HEK293 (cell line): Measurements from ENCODE around the gene GHITM.
"Not testable (repeated sequence)": the region's sequence is repeated elsewhere in the genome, so short reads cannot be mapped to it uniquely, and the experiment has no call there.

Experiments
- CTCF ChIA-PET: fragments of 350-600 bp; formaldehyde crosslinking; extraction: SDS; loops from one replicate; lab custom pipeline; 2021; ENCODE audit warnings: antibody characterized with exemption; lab: Yijun Ruan, JAX
- POLR2A ChIA-PET: fragments of 300-600 bp; formaldehyde crosslinking; extraction: SDS; loops from one replicate; lab custom pipeline; 2020; ENCODE audit warnings: antibody characterized with exemption, inconsistent platforms; lab: Yijun Ruan, JAX
- H3K27ac ChIP-seq: fragments of 200-500 bp; sonication (Bioruptor generic); 2 replicates; pipeline ENCODE4 v1.5.1; 2014; ENCODE audit warnings: low read depth, low read length, control low read depth, inconsistent platforms; ENCODE audit errors: extremely low read depth
- H3K36me3 ChIP-seq, 2 experiments: fragments of 200-500 bp in 1 of 2; sonication (Bioruptor generic) in 1 of 2; 1 replicate in 1 of 2; 2 replicates in 1 of 2; pipeline ENCODE4 v1.5.1; 2014 to 2017; ENCODE audit warnings: inconsistent platforms in 2 of 2, low read length in 2 of 2; ENCODE audit not compliant: control insufficient read depth in 2 of 2, insufficient read depth in 1 of 2
- H3K4me1 ChIP-seq: fragments of 200-500 bp; sonication (Bioruptor generic); 2 replicates; pipeline ENCODE4 v1.5.1; 2014; ENCODE audit warnings: mild to moderate bottlenecking, low read length, inconsistent platforms; ENCODE audit not compliant: control insufficient read depth, insufficient read depth
- H3K4me3 ChIP-seq: 2 replicates; pipeline ENCODE4 v1.5.1; 2011; ENCODE audit warnings: low read depth, mild to moderate bottlenecking, control low read depth, low read length, moderate library complexity
- H3K9me3 ChIP-seq: fragments of 200-500 bp; sonication (Bioruptor generic); 2 replicates; pipeline ENCODE4 v1.5.1; 2014; ENCODE audit warnings: low read depth, low read length, inconsistent platforms; ENCODE audit not compliant: control insufficient read depth, insufficient read depth
- AEBP2 ChIP-seq: fragments of 450-650 bp; formaldehyde crosslinking; IDR thresholded peaks from 2 replicates; pipeline ENCODE4 v1.5.1; 2016; ENCODE audit warnings: missing biosample characterization, missing genetic modification characterization, borderline replicate concordance
- BCL11B ChIP-seq: fragments of 450-650 bp; formaldehyde crosslinking; IDR thresholded peaks from 2 replicates; pipeline ENCODE4 v1.5.1; 2016; ENCODE audit warnings: low read depth, missing biosample characterization, missing genetic modification characterization
- KLF16 ChIP-seq: fragments of 450-650 bp; formaldehyde crosslinking; IDR thresholded peaks from 2 replicates; pipeline ENCODE4 v1.5.1; 2017; ENCODE audit warnings: missing biosample characterization, missing genetic modification characterization
- SP2 ChIP-seq: fragments of 450-650 bp; formaldehyde crosslinking; IDR thresholded peaks from 2 replicates; pipeline ENCODE4 v1.5.1; 2016; ENCODE audit warnings: missing biosample characterization, missing genetic modification characterization
- ZBTB21 ChIP-seq: fragments of 450-650 bp; formaldehyde crosslinking; IDR thresholded peaks from 2 replicates; pipeline ENCODE4 v1.5.1; 2017; ENCODE audit warnings: missing biosample characterization, missing genetic modification characterization
- ZBTB48 ChIP-seq: fragments of 450-650 bp; formaldehyde crosslinking; IDR thresholded peaks from 2 replicates; pipeline ENCODE4 v1.5.1; 2016; ENCODE audit warnings: missing biosample characterization, missing genetic modification characterization
- ZFHX2 ChIP-seq: fragments of 450-650 bp; formaldehyde crosslinking; conservative IDR thresholded peaks from 2 replicates; pipeline ENCODE4 v1.5.1; 2016; ENCODE audit warnings: missing biosample characterization, missing genetic modification characterization
- ZNF138 ChIP-seq: fragments of 450-650 bp; formaldehyde crosslinking; IDR thresholded peaks from 2 replicates; pipeline ENCODE4 v1.5.1; 2016; ENCODE audit warnings: missing biosample characterization, missing genetic modification characterization, borderline replicate concordance
- ZNF302 ChIP-seq: fragments of 450-650 bp; formaldehyde crosslinking; IDR thresholded peaks from 2 replicates; pipeline ENCODE4 v1.5.1; 2016; ENCODE audit warnings: missing biosample characterization, missing genetic modification characterization, low read depth
- ZNF404 ChIP-seq: fragments of 450-650 bp; formaldehyde crosslinking; IDR thresholded peaks from 2 replicates; pipeline ENCODE4 v1.5.1; 2017; ENCODE audit warnings: missing biosample characterization, missing genetic modification characterization
- TF ChIP-seq, protein P1 (sequence below): fragments of 450-650 bp; formaldehyde crosslinking; IDR thresholded peaks from 2 replicates; pipeline ENCODE4 v1.5.1; 2016; ENCODE audit warnings: missing biosample characterization, missing genetic modification characterization
- TF ChIP-seq, protein P2 (sequence below): fragments of 450-650 bp; formaldehyde crosslinking; IDR thresholded peaks from 2 replicates; pipeline ENCODE4 v1.5.1; 2016; ENCODE audit warnings: missing biosample characterization, missing genetic modification characterization
- TF ChIP-seq, protein P3 (sequence below): fragments of 450-650 bp; formaldehyde crosslinking; IDR thresholded peaks from 2 replicates; pipeline ENCODE4 v1.5.1; 2016; ENCODE audit warnings: missing biosample characterization, missing genetic modification characterization
- TF ChIP-seq, protein P4 (sequence below): fragments of 450-650 bp; formaldehyde crosslinking; IDR thresholded peaks from 2 replicates; pipeline ENCODE4 v1.5.1; 2016; ENCODE audit warnings: missing biosample characterization, missing genetic modification characterization

The GHITM gene

DNA sequence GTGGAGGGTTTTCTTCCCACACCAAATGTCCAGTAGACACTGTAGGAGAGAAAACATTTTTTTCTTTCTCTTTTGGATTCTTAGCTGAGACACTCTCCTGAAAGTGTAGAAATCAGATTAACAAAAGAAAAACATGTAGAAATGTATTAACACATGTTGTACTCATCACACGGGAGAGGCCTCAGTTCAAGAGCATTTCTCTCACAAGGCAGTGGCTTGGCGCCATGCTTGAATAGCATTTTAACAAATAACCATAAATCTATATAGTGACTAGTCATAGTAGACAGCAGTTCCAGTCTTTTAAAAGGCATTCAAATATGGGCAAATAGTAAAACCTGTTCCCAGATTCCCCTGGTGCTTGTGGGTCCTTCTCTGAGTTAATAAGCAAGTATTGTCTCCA lies 38.3 kb upstream of the GHITM start (continued):
- no peak for TF ChIP-seq AEBP2
- TF ChIP-seq, protein P1, sequence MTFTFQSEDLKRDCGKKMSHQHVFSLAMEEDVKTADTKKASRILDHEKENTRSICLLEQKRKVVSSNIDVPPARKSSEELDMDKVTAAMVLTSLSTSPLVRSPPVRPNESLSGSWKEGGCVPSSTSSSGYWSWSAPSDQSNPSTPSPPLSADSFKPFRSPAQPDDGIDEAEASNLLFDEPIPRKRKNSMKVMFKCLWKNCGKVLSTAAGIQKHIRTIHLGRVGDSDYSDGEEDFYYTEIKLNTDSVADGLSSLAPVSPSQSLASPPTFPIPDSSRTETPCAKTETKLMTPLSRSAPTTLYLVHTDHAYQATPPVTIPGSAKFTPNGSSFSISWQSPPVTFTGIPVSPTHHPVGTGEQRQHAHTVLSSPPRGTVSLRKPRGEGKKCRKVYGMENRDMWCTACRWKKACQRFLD (tag by site-specific recombination): no peak
- TF ChIP-seq, protein P2, sequence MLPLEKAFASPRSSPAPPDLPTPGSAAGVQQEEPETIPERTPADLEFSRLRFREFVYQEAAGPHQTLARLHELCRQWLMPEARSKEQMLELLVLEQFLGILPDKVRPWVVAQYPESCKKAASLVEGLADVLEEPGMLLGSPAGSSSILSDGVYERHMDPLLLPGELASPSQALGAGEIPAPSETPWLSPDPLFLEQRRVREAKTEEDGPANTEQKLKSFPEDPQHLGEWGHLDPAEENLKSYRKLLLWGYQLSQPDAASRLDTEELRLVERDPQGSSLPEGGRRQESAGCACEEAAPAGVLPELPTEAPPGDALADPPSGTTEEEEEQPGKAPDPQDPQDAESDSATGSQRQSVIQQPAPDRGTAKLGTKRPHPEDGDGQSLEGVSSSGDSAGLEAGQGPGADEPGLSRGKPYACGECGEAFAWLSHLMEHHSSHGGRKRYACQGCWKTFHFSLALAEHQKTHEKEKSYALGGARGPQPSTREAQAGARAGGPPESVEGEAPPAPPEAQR (tag by site-specific recombination): no peak
- TF ChIP-seq BCL11B (tag by site-specific recombination): no peak

DNA sequence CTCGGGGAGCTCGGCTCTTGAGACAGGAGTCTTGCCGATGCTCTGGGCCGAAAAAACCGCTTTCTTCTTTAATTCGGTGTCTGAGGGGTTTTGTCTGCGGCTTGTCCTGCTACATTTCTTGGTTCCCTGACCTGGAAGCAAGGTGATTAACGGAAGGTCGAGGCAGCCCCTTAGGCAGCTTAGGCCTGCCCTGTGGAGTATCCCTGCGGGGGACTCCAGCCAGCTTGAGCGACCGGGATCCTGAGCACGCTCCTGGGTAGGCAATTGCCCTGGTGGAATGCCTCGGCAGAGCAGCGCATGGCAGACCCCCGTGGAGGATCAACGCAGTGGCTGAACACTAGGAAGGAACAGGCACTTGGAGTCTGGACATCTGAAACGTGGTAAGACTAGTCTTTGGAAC lies 30.5 kb upstream of the GHITM start:
- no peaks in the 10 kb centered on the region for H3K9me3 ChIP-seq
- ChIA-PET CTCF (no interaction called here), POLR2A (no interaction called here)
- no peak overlapping the region for H3K27ac ChIP-seq
- H3K36me3 ChIP-seq: no peaks in the 10 kb centered on the region
- H3K4me3 ChIP-seq: no peak overlapping the region
- TF ChIP-seq ZBTB21 (tag by site-specific recombination): no peak
- no peak for TF ChIP-seq ZBTB48 (tag by site-specific recombination)
- no peak for TF ChIP-seq KLF16 (tag by site-specific recombination)
- TF ChIP-seq ZFHX2: no peak
- TF ChIP-seq, protein P3, sequence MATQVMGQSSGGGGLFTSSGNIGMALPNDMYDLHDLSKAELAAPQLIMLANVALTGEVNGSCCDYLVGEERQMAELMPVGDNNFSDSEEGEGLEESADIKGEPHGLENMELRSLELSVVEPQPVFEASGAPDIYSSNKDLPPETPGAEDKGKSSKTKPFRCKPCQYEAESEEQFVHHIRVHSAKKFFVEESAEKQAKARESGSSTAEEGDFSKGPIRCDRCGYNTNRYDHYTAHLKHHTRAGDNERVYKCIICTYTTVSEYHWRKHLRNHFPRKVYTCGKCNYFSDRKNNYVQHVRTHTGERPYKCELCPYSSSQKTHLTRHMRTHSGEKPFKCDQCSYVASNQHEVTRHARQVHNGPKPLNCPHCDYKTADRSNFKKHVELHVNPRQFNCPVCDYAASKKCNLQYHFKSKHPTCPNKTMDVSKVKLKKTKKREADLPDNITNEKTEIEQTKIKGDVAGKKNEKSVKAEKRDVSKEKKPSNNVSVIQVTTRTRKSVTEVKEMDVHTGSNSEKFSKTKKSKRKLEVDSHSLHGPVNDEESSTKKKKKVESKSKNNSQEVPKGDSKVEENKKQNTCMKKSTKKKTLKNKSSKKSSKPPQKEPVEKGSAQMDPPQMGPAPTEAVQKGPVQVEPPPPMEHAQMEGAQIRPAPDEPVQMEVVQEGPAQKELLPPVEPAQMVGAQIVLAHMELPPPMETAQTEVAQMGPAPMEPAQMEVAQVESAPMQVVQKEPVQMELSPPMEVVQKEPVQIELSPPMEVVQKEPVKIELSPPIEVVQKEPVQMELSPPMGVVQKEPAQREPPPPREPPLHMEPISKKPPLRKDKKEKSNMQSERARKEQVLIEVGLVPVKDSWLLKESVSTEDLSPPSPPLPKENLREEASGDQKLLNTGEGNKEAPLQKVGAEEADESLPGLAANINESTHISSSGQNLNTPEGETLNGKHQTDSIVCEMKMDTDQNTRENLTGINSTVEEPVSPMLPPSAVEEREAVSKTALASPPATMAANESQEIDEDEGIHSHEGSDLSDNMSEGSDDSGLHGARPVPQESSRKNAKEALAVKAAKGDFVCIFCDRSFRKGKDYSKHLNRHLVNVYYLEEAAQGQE (tag by site-specific recombination): no peak
- TF ChIP-seq, protein P4, sequence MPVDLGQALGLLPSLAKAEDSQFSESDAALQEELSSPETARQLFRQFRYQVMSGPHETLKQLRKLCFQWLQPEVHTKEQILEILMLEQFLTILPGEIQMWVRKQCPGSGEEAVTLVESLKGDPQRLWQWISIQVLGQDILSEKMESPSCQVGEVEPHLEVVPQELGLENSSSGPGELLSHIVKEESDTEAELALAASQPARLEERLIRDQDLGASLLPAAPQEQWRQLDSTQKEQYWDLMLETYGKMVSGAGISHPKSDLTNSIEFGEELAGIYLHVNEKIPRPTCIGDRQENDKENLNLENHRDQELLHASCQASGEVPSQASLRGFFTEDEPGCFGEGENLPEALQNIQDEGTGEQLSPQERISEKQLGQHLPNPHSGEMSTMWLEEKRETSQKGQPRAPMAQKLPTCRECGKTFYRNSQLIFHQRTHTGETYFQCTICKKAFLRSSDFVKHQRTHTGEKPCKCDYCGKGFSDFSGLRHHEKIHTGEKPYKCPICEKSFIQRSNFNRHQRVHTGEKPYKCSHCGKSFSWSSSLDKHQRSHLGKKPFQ (tag by site-specific recombination): no peak
- no peak for TF ChIP-seq ZNF138 (tag by site-specific recombination)
- TF ChIP-seq ZNF302 (tag by site-specific recombination): no peak
- TF ChIP-seq ZNF404 (tag by site-specific recombination): no peak
- no peak for TF ChIP-seq SP2 (tag by site-specific recombination)
- no peaks in the 10 kb centered on the region for H3K4me1 ChIP-seq

DNA sequence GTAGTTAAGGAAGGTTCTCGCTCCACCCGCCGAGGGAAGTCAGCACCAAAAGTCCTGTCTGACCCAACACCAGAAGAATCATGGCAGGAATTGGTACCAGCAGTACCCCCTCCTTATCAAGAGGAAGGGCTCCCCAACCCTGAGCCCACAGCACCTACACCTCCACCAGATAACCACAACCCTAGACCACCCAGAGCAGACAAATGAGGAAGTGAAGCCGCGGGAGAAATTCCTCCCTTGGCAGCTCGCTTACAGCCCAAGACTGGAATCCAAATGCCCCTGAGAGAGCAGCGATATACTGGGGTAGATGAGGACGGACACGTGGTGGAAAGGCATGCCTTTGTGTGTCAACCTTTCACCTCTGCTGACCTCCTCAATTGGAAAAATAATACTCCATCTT lies 29.5 kb upstream of the GHITM start:
- H3K36me3 ChIP-seq, H3K9me3 ChIP-seq, H3K27ac ChIP-seq, POLR2A ChIA-PET, CTCF ChIA-PET, H3K4me3 ChIP-seq, H3K4me1 ChIP-seq: not testable (repeated sequence)

DNA sequence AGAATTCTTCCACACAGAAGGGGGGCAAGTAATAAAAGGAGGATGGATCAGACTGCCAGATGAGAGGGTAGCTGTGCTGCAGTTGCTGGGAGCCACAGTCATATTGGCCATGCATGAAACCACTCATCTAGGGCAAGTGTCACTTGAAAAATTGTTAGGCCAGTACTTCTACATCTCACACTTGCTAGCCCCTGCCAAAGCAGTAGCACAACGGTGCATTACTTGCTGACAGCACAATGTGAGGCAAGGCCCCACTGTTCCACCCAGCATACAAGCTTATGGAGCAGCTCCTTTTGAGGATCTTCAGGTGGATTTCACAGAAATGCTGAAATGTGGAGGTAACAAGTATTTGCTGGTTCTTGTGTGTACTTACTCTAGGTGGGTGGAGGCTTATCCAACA lies 25.8 kb upstream of the GHITM start:
- CTCF ChIA-PET: interaction anchor here (0.6 to 1.2 kb wide), 5 partner anchors 11 to 415 kb away, joined by 3 to 4 read pairs (median 3); no protein-coding TSS in a partner anchor
- POLR2A ChIA-PET, H3K9me3 ChIP-seq, H3K27ac ChIP-seq, H3K36me3 ChIP-seq, H3K4me1 ChIP-seq, H3K4me3 ChIP-seq: not testable (repeated sequence)
